HG02763 (cell line): Measurements from ENCODE around the gene FREM2.

ENCODE experiments used
- ATAC-seq: cut with Tn5 transposase; IDR thresholded peaks from one replicate; pipeline ENCODE4 v1.9.1; 2021; ENCODE audit warnings: mild to moderate bottlenecking, moderate library complexity; ENCODE audit not compliant: unreplicated experiment

Gene FREM2

DNA sequence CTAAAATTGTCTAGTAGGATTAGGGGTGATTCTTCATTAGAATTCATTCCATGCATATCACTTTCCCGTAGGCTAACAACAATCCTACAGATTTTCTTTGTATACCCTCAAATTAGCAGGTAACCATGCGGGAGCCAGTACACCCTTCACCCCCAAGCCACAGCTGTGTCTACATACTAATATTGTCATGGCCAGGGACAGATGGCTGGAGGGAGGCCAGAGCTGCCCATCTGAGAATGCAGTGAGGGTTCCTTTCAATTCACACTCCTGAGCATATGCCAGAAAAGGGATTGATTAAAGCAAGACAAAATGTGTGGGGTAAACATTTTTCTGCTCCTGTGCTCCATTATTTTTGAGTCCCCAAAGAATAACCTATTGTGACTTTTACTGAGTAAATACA is 68.9 kb downstream of the FREM2 start:
- no peak for ATAC-seq

DNA sequence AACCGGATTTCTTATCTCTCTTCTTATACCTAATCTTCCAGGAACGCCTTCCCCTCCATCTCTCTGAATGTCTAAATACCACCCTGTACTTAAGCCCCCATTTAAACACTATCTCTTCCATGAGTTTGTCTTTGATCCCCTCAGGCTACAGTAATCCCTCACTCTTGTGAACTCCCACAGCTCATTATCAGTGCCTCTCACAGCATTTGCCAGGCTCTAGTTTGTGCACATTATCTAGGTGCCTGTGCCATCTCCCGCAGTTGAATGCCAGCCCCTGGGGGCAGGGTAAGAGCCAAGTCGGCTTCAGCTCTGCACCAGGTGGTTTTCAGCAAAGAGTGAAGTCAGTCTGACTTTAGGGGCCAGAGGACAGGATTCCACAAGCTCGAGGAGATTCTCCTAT is 71.4 kb downstream of the FREM2 start:
- ATAC-seq, result no peak

DNA sequence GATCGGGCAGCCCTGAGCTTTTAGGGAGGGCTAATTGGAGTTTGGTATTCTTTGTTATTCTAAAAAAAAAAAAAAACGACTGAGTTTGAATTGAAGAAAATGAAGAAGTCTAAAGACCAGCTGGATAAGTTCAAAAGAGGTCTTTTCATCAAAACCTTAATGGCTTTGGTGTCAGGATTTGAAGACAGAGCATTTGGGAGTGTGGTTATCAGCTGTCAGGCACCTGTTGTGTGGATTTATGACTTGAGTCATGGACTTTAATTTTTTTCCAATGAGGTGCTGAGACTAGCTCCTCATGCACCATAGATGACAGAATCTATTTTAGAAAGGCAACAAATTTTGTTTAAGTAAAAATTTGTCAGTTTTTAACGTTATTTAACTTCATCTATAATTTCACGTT is 72.5 kb downstream of the FREM2 start:
- ATAC-seq, result no peak

DNA sequence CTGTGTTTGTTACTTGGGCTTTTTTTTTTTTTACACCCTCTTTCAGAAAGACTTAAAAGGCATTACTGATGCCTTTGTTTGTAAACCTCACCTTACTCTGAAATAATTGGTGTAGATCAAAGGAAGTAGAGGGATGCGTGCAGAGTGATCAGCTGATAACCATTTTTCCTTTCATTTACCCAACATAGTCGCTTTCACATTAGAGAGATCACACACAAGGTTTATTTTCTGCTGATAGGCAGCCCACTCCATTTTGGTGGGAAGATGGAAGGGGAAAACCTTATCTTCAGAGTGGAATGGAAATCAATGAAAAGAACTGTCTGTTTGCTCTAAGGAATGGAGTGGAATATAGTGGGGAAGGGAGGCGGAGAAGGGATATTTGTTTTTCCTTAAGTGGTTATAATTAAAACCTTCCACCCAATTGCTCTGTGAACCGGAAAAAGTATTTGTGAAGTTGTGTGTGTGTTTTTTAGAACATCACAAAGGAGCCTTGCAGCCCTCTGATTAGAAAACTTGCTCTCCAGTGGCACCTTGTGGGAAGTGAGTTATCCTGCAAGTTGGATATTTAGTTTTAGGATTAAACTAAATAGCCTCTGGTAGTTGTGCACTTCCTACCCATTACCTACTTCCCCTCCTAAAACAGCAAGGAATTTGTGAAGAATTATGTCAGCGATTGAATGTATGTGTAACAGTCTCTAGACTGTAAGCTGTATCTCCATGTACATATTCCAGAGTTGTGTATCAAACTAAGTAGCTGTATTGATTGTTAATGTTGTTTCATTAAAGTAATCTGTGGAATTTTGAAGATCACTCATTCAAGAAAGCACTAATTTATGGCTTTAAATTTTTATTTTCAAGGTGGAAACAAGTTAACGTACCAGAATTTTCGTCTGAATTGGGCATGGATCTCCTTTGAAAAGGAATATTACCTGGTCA is 76.8 kb downstream of the FREM2 start:
- no peak for ATAC-seq

DNA sequence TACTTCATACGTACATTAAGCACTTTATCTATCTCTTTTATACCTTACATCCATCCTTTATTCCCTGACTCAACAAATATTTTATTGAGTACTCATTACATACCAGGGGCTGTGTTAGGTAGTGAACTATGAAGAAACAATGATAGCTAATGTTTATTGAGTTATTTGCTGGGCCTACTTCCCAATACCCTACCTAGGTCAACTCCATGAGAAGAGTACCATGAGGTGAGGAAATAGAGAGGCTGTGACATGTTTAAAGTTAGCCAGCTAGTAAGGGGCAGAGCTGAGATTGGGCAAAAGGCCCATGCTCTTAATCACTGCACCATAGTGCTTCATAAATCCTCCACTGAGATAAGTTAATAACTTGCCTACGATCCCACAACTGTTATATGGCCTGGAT is 79.9 kb downstream of the FREM2 start:
- ATAC-seq, result no peak

DNA sequence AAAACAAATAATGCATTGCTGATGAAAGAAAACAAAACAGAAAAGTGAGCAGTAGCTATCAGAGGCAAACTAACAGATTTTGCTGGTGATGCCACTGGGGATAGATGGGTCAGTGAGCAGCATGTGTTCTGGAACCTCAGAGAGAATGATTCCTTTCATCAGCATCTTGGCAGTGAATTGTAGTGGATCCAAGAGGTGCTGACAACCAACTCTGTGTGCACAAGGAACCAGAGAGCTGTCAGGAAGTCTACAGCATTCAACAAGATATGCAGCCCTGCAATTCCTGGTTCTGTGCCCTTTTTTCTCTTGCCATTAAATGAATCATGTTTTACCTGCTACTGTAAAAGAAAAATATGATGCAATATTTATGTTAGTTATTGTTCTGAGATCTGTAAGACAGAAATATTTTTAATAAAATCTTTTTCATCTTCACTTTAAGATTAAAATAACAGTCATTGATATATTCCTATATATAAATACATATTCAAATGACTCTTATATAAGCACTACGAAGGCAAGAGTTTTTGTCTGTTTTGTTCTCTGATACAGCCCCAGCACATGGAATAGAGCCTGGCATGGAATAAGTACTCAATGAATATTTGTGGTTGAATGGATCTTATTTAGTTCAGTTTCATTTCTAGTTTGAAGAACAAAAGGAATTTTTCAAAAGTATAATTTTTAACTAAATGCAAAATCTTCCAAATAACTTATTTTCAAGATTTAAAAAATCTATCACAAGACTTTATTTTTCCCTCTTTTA is 80.8 kb downstream of the FREM2 start:
- ATAC-seq, result no peak

DNA sequence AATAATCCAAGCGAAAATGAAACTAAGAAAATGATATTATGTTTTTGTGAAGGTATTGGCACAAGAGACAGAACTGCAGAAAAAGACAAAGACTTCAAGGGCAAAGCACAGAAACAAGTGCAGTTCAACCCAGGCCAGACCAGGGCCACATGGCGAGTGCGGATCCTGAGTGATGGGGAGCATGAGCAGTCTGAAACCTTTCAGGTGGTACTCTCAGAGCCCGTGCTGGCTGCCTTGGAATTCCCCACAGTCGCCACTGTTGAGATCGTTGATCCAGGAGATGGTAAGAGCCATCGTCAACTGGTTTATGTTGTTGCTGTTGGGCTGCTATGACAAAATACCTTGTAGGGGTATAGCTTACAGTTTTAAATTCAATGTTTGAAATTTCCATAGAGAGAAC is 82.6 kb downstream of the FREM2 start:
- no peak for ATAC-seq

DNA sequence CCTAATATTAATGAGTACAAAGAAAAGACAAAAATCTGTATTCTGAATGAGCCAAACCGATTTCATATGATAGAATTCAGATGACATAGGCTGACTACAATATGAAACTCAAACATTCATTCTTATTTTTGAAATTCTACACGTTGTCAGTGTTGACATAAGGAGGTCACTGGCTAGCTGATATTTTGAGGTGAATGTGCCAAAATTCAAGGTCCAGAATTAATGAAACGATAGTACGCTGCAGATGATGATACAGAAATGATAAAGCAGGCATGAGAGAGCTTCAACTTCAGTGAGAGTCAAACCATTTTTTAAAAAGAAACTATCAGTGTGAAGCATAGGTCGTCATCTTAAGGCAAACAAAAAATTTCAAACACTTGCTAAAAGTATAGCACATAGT is 88.2 kb downstream of the FREM2 start:
- no peak for ATAC-seq

DNA sequence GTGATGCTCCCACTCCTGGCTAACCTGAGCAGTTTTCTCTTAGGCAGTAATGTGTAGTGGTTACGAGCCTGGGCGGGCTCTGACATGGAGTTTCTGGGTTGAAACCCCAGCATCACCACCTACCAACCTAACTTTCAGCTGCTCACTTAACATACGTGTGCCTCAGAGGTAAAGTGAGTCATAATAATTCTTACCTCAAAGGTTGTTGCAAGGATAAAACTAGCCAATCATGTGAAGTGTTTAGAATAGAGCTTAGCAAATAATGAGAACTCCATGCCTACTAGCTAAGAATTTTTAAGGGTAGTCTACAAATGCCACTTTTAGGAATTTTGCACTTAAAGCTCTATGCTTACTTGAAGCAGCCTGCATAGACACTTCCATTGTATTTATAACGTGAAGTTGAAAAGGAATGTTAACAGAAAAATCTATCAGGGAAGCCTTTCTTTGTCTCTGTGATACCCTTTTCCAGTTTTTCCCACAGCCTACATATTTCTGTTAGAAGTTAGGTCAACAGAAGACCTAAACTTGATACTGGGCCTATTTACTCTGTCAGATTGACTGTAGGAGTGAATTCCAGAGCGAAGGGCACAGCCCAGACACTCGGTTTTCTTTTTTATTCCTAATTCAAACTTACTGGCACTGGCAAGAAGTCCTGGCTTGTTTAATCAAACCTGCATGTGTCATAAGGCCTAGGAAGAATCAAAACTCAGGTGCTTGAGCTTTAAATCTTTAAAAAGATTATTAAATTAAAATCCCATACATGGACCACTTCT is 90.7 kb downstream of the FREM2 start:
- ATAC-seq, result no peak

DNA sequence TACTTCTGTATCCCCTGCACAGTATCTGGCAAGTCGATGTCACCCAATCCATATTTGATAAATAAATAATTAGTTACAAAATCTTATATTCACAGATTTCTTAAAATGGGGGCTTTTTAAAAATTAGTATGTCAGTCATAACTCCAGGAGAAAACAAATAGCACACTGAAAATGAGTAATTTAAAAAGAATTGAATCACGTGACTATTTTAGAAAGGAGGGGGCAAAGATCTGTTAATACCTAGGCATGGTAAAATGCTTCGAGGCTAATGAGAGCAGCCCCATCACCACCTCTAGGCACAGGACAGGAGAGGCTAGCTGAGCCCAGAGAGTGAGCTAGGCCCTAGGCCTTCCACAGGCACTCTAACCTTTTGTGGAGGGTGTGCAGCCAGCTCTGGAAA is 94.7 kb downstream of the FREM2 start:
- no peak for ATAC-seq

DNA sequence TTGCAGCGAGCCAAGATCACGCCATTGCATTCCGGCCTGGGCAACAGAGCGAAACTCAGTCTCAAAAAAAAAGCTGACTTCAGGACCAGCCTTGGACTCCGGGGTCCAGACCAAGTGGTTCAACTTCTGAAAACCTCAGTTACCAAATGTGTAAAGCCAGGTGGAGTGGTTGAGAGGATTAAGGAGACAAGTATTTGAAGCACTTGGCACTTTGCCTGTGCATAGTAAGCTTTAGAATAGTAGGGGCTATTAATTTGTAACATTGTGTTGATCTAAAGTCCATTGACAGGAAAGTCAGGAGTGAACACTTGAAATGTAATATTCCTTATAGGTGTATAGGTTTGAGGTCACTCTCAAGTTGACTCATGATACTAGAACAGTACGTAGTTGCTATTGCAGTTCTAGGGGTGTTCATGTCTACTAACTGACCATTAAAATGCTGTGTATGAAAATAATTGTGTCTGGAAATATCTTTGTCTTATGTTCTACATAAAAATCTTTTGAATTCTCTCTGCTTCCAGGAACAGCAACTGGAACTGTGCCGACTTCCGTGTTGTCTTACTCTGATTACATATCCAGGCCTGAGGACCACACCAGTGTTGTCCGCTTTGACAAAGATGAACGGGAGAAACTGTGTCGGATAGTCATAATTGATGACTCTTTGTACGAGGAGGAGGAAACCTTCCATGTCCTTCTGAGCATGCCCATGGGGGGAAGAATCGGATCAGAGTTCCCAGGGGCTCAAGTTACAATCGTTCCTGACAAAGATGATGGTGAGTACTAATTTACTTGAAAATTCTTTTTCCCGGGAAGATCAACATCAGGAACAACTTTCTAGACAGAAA is 97.4 kb downstream of the FREM2 start:
- ATAC-seq, result no peak

DNA sequence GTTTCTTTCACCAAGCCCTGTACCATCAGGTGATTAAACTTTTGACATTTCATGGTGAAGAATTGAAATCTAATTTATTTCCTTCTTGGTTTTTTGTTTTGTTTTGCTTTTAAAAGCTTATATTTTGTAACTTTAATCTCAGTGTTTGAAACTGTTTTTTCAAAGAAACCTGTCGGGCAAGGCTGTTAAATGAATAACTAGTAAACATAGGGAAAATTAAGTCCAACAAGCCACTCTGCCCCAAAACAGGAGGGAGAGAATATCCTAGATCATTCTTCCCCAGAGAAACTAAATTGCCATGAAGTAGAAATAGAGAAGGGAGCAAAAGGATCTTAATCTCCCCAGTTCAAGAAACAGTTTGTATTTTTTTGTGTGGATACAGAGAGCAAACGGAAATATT is 98.2 kb downstream of the FREM2 start:
- no peak for ATAC-seq

DNA sequence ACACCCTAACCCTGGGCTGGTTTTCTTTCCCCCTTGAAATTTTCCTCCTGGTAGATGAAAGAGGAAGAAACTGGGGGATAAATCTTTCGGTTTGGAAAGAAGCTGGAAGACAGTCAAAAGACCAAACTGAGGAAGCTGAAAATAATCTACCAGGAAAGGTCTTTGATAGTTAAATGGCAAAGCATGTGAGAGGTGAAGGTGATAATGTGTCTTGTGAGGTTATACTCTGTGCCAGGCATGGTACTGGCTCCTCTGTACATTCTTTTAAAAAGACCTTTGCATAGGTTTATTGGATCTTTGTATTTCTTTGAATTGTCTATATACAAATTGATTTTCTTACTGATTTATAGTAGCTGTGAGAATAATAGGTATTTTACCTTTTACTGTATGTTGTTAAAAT is 98.6 kb downstream of the FREM2 start:
- ATAC-seq, result no peak

DNA sequence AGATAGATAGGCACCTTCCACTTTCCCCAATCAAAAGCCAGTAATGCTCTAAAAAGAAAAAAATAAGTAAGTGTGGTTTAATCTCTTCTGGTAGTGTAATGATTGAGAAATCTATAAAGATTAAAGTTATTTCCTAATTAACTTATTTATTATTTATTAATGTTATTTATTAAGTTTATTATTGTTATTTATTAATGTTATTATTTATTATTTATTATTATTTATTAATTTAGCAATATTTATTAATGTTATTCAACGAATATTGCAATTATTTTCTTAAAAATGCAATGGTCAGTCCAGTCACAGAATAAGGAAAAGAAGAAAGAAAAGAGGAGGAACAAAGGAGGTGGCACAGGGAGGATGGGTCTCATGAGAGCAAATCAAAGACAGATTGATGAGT is 100.7 kb downstream of the FREM2 start:
- no peak for ATAC-seq

DNA sequence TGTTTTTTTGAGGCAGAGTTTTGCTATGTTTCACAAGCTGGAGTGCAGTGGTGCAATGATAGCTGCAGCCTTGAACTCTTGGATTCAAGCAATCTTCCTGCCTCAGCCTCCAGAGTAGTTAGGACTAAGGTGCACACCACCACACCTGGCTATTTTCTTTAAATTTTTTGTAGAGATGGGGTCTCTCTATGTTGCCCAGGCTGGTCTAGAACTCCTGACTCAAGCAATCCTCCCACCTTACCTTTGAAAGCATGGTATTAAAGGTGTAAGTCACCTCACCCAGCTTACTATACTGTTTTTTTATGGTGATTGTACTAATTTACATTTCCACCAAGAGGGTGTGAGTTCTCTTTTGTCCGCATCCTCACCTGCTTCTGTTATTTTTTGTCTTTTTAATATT is 110.0 kb downstream of the FREM2 start:
- no peak for ATAC-seq

DNA sequence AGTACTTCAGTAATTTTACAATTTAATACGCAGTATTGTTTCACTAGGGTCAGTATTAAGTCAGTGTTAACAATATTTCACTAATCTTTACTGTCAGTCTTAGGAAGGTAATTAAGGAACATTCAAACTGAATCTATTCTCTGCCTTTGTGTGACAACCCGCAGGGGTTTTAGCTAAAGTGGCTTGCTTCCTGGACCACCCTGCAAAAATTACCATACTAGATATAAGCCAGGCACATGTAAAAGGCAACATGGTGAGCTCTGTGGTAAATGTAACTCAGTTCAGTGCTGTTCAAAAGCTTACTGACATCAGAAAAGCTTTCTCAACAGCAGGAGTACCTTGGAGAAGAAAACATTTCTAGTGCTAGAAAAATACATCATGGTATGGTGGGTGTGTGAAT is 116.7 kb downstream of the FREM2 start:
- ATAC-seq, result no peak

DNA sequence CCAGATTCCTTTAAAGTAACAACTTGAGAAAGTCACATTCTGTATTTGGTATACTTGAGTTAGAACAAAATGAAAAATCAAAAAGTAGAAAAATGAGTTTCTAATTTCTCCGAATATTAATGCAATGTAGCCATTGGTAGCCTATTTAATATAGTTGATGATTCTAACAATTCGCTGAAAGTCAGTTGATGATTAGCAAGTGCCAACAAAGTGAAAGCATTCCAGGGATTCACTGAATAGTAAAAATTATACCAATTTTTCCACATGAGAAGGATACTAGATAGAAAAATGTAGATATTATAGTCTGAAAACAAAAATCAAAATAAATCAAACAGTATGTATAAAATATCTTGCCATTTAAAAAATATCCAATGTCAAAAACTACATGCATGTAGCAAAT is 117.2 kb downstream of the FREM2 start:
- ATAC-seq, result no peak

DNA sequence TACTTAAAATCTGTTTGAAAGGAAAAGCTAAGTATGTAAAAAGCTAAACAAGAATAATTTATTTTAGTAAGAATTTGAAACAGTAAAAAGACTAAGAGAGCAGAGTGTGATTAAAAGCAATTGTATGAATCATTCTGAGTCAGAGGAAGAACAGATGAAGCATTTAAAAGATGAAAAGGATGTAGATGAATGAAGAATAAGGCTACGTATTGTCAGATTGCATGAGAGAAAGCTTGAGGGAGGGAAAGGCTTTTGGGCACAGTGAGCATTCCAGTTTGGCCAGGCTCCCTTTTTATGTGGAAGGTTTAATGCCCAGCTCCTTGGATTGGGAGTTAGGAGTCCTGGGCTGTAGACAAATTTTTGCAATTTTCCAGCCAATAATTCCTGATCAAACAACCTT is 117.7 kb downstream of the FREM2 start:
- no peak for ATAC-seq

DNA sequence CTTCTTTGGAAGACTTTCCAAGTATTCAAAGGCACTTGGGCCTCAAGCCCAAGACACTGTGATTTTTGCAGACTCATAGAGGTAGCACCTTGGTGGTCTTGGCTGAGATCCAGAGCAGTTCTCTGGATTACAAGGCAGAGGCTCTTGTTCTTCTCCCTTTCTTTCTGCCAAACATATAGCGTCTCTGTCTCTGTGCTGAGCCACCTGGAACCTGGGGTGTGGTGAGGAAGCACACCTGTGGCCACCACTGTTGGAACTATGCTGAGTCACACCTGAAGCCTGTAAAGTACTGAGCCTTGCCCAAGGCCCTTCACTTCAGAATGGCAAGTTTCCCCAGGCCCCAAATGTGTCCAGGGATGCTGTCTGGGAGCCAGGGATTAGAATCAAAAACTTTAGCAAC is 127.5 kb downstream of the FREM2 start:
- no peak for ATAC-seq

DNA sequence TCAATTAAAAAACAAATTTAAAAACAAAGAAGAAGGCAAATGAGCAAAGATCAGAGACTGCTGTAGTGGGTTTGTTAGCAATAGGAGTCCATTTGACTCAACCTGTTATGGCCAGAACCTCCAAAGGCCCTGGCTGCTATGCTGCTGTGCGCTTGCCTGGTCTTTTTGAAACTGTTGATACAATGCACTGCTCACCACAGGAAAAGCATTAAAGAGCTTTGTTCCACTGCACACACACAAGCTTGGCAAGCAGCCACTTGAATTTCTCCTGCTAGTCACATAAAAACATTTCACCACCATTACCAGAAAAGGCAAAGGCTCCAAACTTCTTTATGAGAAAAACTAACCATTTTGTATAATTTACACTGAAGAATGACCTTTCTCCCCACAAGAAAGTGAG is 132.2 kb downstream of the FREM2 start:
- ATAC-seq, result no peak

DNA sequence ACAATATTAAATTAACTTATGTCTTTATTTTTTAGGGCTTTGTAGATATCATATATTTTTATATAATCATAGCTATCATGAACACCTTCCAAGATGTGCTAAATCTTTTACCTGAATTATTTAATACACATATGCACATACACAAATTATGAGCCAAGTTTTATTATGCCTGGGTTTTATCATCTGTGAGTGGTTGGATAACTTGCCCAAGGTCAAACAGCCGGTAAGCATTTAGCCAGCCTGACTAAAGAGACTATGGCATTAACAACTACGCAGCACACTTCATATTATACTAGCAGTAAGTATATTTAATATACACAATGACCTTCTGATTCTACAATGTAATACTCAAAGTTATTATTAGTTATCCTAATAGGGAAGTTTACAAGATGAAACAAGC is 132.7 kb downstream of the FREM2 start:
- ATAC-seq, result no peak
